ENCODE results near the gene IRAK1BP1. TPM values are rescaled to one million over a fixed set of nuclear protein-coding genes. Genes with fewer than 3 reads are reported as not detected.

The IRAK1BP1 gene
- total RNA-seq, 2 donors from 2014 or later, result 2.9 to 3.3 TPM

Other genes starting within 250 kb of the IRAK1BP1 start
- 10 to 100 TPM; 36.4 to 37.1 TPM for gene PHIP, start 210.7 kb downstream of the IRAK1BP1 start, total RNA-seq

Measured in activated T-cell treated with anti-CD3 and anti-CD28 coated beads, Interleukin-2, amount 50 U/mL, for 72 hours (primary cell).